ENCODE measurements around the gene PLXDC2.
"Not testable (repeated sequence)": the region's sequence is repeated elsewhere in the genome, so short reads cannot be mapped to it uniquely, and the experiment has no call there.

Gene PLXDC2

DNA sequence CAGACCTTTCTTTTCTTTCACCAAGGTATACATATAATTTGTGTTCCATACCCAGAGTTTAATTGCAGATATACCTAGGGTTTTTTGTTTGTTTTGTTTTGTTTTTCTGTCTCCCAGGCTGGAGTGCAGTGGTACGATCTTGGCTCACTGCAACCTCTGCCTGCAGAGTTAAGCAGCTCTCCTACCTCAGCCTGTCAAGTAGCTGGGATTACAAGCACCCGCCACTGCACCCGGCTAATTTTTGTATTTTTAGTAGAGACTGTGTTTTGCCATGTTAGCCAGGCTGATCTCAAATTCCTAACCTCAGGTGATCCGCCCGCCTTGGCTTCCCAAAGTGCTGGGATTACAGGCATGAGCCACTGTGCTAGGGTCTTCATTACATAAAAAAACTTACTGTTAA lies 228.9 kb downstream of the PLXDC2 start:
- not testable (repeated sequence) for DNase-seq (ENCODE audit: low read depth)

DNA sequence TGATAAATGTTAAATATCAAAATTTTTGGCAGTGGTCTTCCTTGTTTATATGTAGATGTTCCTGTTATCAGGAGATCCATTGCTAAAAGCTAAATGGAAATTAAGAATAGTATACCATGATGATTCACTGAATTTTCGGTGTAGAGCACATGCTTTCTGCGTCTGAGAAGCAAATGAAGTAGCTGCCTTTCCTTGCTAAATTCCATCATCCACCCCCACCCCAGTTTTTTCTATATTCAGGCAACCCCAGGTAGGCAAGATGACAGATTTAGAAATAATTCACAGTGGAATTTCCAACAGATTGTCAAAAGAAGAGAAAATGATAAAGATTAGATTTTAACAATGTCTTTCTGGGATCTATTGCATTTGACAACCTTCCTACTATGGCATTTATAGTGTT lies 231.9 kb downstream of the PLXDC2 start:
- DNase-seq (ENCODE audit: low read depth) = no peak

DNA sequence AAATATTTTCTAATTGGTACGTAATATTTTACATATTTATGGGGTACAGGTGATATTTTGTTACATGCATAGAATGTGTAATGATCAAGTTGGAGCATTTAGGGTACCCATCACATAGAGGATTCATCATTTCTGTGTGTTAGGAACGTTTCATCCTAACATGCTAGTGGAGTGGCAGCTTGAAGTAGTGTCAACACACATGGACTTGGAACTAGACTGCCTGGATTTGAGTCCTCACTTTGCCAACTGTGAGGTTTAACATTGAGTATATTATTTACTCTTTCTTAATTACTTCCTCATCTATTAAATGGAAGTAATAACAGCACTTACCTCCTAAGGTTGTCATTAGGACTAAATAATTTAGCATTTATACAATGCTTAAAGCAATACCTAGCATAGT lies 241.9 kb downstream of the PLXDC2 start:
- DNase-seq (ENCODE audit: low read depth) = no peak

DNA sequence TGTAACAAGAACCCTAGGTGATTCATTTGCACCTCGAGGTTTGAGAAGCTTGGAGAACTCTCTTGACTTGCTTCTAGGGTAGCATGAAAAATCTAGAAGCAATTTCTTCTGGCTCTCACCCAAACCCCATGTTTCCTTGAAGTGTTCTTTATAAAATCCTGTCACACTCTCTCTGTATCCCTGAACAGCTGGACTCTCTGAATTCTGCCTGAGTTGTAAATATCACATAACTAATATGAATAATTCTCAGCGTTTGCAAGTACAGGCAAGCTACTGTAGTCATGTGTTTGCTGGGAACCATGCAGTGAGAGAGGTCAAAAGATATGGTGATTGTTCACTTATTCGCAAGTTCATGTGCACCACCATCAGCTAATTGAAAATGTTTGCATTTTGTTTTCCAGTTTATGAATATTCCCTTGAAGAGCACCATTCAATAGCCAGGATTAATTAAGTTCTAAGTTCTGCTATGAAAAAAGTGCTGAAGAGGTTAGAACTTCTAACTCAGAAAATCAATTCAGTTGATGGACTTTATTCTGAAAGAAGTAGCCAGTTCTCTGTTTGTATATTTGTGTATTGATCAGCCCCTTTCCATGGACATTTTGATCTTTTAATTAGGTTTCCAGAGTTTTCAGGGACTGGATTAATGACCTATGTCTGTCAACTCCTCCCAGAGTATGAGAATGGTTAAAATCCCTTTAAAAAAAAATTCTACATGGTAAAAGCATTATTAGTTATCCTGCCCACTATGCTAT lies 243.0 kb downstream of the PLXDC2 start:
- DNase-seq (ENCODE audit: low read depth) = no peak

DNA sequence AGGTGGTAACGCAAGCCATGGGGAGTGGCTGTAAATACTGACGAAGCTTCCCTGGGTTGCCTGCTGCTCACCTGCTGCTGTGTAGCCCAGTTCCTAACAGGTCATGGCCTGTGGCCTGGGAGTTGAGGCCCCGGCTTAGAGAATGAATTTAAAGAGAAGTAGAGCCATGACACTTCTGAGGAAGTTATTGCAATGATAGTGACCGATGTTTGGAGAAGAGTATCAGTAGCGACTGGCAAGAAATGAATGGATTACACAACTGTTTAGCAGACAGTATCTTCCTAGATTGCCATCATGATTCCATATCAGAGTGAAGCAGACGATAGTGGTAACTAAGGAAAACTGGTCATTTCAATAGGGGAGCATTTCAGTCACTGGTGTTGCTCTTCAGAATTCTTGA lies 249.6 kb downstream of the PLXDC2 start:
- DNase-seq (ENCODE audit: low read depth) = no peak

DNA sequence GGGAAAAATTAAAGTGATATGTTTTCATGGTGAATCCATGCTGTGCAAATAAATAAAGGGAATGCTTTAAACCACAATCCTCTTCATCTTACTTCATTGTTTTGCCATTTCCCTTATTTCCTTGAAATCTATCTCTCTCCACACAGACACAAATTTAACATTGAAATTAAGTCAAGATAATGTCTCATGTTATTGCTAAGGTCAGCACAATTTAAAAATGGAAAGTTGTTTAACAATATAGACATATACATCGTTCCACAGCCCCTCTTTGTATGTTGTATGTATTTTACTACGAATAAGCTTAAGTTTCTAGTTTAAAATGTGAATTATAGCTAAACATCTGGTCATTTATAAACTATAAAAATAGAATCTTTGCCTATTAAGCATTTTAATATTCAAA lies 256.9 kb downstream of the PLXDC2 start:
- no peak for DNase-seq (ENCODE audit: low read depth)

DNA sequence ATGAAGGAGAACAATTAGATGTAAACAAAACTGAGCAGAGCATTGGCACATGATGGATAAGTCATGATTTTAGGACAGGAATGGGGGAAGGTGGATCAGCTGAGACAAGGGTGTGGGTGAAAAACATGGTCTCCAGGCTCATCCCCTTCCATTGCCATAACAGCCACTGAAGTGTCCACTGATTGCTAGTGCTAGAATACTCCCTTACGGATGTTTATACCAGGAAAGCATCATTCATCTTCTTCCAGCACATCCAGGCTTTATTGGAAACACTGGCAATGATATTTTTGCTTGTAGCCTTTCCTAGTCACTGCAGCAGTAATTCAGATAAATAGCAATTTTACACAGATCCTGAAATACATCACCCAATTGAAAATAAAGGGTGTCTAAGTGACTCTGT lies 259.5 kb downstream of the PLXDC2 start:
- DNase-seq (ENCODE audit: low read depth) = no peak

DNA sequence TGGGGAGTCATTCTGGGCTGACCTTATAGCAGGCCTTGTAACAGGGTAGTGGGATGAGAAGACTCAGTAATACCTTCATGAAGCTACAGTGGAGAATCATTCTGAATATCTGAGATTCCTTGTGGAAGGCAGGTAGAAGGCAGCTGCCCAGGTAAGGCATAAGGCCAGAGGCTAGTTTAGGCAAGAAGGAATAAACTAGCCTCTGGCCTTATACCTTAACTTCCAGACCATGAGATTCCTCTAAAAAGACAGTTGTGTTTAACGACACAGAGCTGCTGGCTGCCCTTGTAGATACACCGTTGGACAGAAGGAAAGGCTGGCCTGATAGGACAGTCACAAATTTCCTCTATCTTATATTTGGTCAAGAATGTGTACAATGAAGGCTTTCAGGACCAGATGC lies 268.2 kb downstream of the PLXDC2 start:
- DNase-seq (ENCODE audit: low read depth) = no peak

DNA sequence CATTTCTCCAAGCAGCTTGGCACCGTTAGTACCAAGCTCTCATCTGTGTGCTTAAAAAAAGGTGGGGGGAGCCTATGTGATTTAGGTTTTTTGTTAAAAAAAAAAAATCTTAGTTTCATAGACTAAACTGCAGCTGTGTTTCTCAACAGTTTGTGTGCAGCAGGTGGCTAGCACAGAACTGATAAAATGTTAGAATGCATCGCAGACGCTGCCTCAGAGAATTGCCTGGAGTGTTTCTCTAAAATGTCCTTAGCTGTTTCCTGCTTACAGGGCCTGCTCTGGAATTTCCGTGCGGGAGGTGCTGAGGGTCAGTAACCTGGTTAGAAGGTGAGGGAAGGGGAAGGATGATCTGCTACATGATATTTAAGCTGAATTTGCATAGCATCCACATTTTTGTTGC lies 268.9 kb downstream of the PLXDC2 start:
- DNase-seq (ENCODE audit: low read depth) = no peak

DNA sequence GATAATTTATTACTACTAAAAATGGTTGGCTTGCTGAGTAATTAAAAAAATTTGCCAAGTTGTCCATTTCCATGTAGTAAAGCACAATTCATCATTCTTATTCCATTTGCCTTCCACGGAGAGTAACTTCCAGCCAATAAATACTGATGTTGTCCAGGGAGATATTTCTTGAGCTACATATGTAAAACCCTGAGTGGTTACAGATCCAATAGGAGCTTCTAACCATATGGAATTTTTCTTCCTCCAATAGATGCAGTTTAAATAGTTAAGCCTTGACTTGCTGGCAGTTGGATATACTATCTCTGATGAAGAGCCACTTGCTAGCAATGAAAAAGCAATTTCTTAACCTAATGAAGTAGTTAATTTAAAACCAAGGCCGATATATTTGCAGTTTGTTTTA lies 271.1 kb downstream of the PLXDC2 start:
- no peak for DNase-seq (ENCODE audit: low read depth)

DNA sequence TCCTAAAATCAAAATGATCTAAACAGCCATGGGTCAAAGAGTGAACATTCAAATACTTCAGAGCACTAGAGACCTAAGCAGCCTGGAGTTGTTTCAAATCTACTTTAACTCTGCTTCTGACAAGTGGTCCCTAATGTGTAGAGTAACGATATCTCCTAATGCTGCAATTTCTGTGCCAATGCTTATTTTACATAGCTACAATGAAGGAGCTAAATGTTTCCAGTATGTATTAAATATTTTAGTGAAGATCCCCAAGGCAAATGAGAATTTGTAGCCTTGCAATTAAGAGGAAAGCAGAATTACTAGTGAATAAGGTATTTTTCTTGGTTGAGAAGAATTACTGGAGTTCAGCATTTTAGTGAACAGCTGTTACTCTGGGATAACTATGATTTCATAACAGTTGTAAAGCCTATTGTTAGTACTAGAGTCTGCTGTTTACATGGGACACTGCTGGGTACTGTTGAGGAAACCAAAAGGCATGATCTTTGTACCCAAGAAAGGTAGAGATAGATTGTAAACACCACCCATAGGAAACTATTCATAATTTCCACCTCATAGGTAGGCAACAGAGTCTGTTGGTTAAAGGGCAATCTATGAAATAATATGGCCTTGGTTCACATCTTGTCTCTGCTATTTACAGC lies 271.9 kb downstream of the PLXDC2 start:
- no peak for DNase-seq (ENCODE audit: low read depth)

DNA sequence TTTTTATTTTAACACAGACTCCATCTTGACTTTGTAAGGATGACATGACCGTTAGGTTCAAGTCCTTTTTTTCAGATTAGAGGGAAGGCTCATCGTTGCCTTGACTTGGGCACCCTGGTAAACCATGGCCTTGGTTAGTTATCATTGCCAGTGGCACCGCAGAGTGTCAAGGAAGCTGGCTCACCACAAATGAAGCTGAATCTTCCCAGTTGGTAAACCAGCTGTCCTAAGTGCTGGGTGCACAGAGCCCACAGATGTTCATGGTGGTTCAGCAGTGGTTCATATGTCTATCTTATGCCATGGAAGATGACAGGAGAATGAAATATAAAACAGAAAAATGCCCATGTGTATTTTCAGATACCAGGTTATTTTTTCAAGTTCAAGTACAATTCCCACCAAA lies 273.6 kb downstream of the PLXDC2 start:
- DNase-seq (ENCODE audit: low read depth) = no peak

DNA sequence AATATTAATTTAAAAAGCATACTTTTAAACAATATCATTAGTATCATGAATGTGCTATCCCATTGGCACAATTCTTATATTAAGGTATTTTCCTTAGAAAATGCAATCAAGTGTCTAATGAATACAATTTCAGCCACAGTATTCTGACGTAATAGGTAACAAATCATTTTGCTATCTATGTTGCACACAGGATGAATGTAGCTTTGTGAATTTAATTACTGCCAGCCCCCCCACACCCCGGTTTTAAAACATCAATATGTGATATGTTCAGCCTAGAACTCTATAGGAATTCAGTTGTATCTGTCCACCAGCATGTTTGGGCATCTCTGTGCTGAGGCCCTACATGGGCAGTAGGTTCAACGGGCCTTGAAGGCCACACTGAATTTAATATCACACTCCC lies 274.6 kb downstream of the PLXDC2 start:
- no peak for DNase-seq (ENCODE audit: low read depth)

DNA sequence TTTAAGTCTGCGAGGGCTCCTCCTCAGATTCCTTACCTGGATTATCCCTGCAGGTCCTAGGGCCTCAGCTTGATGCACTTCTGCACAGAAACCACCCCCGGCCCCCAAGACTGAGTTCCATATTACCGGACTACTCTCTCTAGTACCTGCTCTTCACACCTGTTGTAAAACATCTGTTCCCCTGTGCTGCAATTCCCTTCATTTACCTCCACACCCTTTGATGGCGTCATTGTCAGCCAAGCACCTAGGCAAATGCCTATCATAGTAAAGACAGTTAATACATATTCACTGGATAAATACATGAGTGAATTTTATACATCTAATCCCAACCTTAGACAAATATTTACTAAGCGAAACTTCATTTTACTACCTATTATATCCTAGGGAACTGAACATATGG lies 275.5 kb downstream of the PLXDC2 start:
- DNase-seq (ENCODE audit: low read depth) = no peak

DNA sequence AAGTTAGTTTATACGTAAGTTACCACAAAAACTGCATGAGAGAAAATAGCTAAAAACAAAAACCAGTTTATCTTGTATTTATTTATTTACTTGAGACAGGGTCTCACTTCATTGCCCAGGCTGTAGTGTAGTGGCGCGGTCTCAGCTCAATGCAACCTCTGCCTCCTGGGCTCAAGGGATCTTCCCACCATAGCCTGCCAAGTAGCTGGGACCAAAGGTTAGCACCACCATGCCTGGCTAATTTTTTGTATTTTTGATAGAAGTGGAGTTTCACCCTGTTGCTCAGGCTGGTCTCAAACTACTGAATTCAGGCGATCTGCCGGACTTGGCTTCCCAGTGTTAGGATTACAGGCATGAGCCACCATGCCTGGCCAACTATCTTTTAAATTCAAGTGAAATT lies 277.4 kb downstream of the PLXDC2 start:
- DNase-seq (ENCODE audit: low read depth) = no peak

DNA sequence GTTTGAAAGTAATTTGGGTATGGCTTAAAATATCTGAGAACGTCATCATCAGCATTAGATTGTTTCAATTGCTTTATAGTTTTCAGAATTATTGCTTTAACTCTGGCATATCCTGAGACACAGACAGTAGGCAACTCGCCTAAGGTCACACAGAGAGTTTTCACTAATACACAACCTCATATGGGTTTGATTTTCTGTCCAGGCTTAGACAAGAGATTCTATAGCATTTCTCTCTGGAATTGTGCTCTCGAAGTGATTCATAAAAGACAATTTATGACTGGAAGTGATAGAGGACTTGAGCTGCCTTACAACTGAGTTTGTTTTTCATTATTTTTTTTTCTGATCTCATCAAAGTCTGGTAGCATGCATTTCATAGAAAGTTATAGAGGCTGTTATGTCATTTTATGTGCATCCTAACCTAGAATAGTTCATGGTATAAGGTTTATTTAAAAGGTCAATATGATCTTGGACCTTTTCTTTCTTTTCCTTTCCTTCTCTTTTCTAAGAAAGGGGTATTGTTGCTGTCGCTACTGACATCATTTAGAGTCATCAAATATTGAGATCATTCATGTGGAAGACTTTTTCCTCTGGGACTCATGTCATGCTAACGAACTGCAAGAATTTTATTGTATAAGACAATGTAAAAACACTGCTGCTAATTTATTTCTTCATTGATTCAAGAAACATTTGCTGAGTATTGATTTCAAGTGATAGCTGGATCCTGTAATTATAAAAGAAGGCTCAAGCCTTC lies 278.2 kb downstream of the PLXDC2 start:
- DNase-seq (ENCODE audit: low read depth) = no peak

DNA sequence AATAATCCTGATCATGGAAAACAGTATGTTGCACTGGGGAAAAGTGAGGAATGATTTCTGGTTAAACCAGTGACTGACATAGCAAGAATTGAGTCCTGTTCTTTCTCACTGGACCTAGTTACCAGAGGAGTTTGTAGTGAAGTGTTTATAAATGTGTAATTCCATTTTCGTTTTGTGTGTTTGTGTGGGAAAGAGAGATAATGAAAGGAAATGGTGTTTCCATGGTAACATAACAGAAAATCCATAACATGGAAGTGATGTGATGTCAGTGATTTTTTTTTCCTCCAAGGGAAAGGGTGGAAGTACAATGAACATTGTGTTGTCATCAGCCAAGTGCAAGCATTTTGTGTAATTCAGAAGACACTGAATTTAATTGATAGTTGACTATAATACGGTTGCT lies 283.9 kb downstream of the PLXDC2 start:
- no peak for DNase-seq (ENCODE audit: low read depth)

DNA sequence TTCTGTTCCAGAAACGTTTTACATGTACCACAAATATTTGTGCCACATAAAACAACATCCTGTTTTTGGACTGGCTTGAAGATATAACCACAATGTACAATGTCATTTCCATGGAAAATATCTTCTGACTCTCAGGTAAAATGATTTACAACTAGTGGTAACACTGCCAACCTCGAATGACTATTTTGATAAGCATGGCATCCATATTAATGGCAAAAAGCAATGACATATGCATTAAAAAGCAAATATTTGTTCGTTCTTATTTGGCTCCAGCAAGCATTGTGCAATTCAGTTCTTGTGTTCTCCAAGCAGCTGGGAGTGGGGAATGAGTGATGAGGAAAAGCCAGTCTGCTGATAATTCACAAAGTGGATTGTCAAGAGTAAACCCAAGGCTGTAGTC lies 289.0 kb downstream of the PLXDC2 start:
- DNase-seq (ENCODE audit: low read depth) = no peak

DNA sequence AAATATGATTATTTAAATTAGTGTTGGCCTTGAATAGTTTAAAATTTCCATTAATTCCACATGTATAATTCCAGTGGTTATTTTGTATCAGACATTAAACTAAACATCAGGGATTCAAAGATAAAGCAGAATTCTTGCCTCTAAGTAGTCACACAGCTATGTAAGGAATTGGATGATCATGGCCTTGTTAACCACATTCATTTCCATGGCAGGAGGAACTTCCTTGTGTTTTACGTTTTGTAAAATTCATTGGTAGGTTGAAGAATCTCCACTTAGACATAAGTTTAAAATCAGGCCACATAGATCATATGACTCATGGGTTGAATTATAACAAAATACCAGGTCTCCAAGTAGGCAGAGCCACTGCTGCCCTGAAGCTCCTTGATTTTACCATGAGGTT lies 289.7 kb downstream of the PLXDC2 start:
- DNase-seq (ENCODE audit: low read depth) = no peak

DNA sequence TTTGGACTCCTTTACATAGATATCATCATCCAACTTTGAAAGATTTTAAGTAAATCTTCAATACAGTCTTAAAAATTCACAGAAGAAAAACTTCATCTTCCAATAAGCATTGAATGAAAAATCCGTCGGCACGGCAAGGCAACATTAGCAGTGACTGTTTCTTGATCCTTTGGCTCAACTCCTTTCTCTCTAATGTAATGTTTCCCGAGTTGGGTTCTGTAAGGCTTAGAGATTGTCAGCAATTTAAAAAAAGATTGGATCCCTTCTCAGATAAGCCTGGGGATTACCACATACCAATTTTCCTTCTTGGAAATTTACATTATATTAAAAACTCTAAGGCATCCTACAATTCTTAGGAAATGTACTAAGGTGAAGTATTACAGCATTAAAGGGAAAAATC lies 291.8 kb downstream of the PLXDC2 start:
- DNase-seq (ENCODE audit: low read depth) = no peak

DNA sequence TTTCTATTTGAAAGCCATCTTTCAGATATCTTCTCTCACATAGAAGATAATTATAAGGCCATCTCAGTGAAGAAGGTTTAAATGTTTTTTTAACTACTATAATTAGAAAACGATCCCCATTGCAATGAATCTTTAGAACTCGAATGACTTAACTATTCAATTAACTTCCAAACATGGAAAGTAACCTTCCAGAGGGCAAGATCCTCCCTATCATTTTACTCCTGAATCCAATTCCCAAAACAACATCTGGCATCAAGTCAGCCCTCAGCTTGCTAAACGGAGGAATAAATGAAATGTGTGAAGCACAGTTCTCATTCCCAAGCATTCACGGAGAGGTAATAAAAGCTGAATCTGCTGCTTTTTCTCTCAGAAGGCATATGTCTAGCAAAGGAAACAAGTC lies 293.4 kb downstream of the PLXDC2 start:
- DNase-seq (ENCODE audit: low read depth) = no peak

DNA sequence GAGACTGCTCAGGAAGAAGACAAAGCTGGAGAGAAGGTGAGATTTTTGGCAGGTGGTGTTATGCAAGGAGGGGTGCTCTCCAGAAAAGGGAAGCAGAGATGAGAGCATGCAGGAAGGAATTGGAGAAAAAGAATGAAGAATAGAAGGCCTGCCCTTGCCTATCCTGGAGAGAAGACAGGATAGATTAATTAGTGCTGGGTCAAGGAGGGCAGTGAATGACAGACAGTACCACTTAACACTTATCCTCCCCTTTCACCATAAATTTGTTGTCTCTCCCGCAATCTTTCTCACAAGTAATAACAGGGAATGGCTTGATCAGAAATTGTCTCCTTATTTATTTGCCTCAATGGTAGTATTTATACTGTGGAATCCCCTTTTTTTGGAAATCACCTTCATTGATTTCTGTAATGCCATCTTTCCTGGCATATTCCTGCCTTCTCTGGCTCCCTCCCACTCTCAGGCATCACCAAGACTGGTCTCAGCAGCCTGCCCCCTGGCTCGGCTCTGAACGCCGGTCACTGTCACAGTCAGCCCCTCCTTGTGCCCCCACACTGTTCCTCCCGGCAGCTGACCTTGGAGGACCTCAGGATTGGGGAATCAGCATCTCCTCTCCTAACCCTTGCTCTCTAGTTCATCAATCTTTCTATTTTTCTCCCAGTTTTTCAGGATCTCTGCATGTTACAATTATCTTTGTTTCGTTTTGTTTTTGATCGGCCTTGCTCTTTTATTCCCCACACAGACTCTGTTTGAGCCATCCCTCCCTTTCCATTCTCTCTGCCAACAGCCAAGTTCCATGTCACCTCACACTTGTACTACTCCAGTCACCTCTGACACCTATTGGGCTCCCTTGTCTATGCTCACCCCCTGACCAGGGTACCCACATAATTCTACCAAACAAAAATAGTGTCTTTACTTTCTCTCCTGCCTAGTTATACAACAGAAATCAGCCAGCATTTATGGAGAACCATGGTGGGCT lies 294.2 kb downstream of the PLXDC2 start:
- no peak for DNase-seq (ENCODE audit: low read depth)

Data from T follicular helper cell (primary cell).